ENCODE measurements around the gene SELENOK.

Gene SELENOK

GRCh38 chr3:53883008-53883407 is 8.7 kb downstream of the SELENOK start:
- ATAC-seq, result no peak

DNA sequence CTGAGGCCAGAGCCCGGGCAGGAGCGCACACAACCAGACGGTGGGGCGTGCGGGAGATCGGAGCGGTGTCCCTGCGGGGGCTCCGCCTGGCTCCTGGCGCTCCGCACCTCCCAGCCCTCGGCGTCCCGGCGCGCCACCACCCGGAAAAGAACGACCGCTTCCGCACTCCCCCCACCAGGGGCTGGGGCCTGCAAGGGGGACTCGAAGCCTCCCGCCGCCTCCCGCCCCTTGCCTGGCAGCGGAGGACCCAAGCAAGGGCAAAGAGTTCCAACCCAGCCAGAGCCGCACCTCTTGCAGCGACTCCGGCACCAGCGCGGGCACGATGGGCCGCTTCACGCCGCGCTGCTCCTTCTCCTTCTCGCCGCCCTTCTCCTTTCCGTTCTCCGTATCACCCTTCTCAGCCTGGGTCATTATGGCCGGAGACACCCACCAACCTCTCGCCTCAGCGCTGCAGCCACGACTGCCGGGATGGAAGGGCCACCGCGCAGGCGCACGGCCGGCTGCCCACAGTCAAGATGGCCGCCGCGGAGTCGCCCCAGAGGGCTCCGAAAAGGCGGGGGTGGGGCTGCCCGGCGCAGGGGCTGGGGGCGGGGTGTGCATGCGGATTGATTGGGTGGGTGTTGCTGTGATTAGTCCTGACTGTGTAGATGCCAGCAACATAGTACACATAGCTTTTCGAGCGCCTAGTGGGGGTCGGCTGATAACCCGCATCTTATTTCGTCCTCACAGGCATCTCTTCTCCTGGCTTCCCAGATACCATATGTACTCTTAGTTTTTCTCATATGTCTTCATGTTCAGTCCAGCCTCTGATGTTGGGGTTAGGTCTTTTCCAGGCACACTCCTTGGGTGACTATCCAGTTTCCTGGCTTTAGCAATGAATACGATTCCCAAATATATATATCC is 9.7 kb downstream of the SELENOK start, which contains the start of gene ACTR8:
ACTR8 (minus strand) TSS at position 462 of the 903 bp plus-strand sequence; CDS start at position 411, 51 bp downstream.
- peak; percentile 90 to 93 for ATAC-seq

- no peak for ATAC-seq
Observed at GRCh38 chr3:53880396-53881345, 11.0 kb downstream of the SELENOK start.

GRCh38 chr3:53865732-53866499 is 25.7 kb downstream of the SELENOK start:
- ATAC-seq, result no peak

- ATAC-seq, result no peak
Observed at GRCh38 chr3:53863145-53863544, 28.5 kb downstream of the SELENOK start.

DNA sequence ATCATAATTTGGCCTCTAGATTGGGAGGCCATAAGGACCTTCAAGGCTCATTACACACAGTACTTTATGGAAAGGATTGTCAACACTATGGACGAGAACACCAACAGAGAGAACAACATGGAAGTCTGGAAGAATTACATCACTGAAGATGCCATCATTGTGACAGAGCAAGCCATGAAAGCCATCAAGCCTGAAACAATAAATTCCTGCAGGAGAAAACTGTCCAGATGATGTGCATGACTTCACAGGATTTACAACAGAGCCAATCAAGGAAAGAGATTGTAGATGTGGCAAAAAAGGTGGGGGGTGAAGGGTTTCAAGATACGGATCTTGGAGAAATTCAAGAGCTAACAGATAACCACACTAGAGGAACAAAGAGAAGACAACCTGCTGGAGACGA is 29.4 kb downstream of the SELENOK start:
- ATAC-seq, result no peak

DNA sequence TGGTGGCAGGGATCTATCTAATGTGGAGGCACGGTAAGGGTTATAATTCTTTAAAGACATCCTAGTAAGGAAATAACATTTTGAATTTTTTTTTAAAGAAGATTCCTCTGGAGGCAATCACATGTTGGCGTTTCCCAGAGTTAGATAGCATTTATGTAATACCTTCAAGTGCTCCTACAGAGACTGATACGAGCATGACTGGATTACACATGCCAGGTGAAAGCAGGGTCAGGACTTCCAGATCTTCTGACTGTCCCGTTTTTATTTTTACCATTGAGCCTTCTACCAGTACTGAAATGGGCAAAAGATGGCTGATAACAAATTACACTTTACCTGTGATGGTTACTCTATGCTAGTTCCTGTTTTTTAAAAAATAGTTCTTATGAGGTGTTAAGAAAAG is 31.5 kb downstream of the SELENOK start:
- no peak for ATAC-seq

DNA sequence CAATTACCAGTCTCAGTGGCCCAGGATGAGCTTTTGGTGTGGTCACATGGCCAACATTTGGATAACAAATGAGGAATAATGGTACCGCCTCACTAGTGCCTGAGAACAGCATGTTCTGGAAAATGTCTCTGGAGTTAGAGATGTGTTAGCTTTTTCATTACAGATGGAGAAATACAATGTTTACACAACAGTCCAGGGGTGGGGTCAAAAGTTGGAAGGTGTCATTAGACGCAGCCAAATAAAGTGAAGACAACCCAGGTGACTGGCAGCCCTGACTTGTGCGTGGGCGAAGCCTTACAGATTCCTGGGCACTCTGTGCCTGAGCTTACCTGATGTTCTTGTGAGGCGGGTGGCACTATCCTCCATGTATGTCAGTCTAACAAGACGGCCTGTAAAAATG is 32.5 kb downstream of the SELENOK start:
- ATAC-seq, result no peak

DNA sequence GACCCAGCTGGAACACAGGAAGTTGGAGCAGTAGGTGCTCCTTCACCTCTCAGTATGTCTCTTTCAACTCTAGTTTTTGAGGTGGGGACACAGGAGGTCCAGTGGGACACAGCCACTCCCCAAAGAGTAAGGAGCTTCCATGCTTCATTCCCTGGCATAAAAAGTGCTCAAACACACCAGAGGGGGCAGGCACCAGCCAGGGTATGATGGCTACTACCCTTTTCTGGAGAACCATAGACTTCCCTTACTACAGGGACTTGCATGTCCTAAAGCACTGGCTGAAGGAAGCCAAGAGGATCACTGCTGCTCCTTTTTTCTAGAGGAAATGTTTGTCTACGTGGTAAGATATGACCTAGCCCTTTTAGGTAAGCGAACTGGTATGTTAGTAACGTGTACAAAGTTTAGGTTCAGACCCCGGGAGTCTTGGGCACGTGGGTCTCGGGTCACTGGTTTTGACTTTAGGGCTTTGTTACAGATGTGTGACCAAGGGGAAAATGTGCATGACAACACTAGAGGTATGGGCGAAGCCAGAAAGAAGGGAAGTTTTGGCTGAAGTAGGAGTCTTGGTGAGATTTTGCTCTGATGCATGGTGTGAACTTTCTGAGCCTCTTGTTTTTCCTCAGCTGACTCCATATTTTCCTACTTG is 33.4 kb downstream of the SELENOK start:
- ATAC-seq, result no peak

- no peak for ATAC-seq
Observed at GRCh38 chr3:53856964-53857363, 34.7 kb downstream of the SELENOK start.

DNA sequence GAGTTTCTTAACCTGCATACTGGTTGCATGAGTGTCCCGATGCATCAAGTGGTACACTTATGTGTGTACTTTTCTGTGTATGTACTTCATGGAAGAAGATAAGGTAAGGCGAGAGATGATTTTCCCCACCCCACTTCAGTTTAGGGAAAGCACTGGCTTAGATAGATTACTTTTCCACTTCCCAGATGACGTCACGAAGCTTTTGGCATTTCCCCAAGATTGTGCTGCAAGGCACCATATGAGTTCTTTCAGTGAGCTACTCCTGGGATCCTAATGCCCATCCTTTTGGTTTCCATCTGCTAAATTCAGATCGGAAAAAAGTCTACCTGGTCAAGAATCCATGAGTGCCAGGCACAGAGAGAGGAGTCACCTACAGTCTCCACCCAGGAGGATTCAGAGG is 40.8 kb downstream of the SELENOK start:
- ATAC-seq, result no peak

DNA sequence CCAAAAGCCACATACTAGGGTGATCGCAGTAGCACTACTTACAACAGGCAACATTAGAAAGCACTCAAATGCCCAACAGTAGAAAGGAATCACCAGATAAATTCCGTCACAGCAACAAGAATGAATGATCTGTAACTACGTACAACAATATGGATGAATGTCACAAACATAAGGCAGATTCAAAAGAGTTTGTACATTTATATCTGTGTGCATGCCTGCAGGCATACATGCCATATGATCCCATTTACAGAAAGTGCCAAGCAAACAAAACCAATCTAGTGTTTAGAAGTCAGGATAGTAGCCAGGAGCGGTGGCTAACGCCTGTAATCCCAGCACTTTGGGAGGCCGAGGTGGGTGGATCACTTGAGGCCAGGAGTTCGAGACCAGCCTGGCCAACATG is 41.7 kb downstream of the SELENOK start:
- ATAC-seq, result no peak

DNA sequence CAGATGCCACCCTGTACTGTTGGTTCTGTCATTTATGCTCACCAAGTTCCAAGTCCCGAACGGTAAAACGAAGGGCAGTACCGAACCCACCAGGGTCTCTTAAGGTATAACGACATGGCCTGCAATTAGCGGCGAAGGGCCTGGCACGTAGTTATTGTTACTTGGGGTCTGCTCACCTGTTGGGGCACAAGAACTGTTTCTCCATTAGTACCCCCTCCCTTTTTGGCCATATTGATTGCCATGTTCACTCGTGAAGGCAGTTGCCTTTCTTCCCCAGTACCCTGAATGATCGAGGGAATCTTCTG is 44.9 kb downstream of the SELENOK start:
- ATAC-seq, result no peak

DNA sequence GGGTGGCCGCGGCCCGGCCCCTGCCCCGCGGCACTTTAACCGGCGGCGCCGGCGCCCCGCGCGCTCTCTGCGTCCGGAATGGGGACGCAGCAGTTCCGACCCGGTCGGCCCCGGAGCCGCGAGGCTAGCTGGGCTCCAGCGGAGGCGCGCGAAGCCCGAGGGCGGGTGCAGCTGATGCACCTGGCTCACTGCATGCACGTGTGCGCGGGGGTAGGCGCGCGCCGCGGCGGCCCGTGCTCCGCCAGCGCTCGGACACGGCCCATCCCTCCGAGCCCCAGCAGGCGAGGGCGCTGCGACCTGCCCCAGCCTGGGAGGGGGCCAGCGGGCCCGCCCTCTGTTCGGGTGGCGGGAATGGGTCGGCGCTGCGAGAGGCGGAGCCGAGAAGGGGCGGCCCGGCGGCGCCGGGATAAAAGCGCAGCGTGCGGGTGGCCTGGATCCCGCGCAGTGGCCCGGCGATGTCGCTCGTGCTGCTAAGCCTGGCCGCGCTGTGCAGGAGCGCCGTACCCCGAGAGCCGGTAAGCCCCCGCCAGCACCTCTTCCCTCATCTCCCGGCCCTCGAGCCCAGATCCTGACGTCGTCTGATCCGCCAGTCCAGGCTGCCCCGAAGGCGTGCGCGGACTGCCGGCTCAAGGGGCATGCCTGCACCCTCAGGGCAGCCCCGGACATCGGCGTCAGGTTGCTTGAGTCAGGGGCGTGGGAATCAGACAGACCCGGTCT is 45.4 kb downstream of the SELENOK start, which contains the start of the genes CHDH and IL17RB:
CHDH (minus strand) TSS at position 286 of the 717 bp plus-strand sequence. CDS start 22,411 bp downstream, outside the sequence.
IL17RB (plus strand) TSS at position 435 of the 717 bp plus-strand sequence; CDS start at position 456, 21 bp downstream.
- peak; percentile 25 to 31 for ATAC-seq

GRCh38 chr3:53845881-53846133 is 45.9 kb downstream of the SELENOK start:
- ATAC-seq, result no peak

GRCh38 chr3:53845103-53845880 is 46.4 kb downstream of the SELENOK start:
- no peak for ATAC-seq

GRCh38 chr3:53844262-53845102 is 47.2 kb downstream of the SELENOK start:
- ATAC-seq, result peak in 1 of 2 donors; percentile 37

DNA sequence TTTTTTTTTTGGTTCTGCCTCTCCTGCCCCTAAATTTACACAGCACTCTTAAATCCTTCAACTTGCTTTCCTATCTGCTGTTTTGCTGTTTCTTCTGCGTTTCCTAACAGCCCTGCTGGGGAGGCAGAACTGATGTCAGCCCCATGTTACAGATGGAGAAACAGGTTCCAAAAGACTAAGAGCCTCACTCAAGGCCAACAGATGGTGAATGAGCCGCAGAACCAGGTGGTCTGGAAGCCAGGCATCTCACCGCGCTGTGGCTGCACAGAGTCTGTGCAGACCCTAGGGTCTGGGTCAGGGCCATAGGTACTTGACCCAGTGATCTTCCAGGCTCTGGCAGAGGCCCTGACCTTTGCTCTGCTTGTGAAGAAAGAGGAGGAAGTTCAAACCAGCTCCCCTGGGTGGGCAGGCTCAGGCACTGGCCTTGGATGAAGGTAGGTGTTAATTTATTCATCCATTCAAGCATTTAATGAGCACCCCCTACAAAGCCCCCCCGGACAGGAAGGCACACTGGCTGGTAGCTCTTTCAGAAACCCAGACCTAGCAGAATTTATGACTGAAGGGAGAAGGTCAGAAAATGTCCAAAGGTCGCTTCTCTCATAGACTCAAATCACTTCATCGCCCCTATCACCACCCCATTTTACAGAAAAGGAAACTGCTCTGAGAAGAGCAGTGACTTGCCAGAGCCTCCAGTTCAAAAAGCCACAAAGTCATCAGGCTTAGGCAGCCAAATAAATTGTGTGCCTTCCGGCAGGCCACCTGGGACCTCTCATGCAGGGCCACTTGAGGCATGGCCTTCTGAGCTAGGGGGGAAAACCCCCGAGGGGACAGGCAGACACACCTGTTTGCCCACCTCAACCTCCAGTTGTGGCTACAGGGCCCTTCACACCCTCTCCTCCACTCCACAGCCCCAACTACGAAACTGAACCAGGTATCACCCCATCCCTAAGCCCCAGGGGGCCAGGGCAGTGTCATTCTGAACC is 48.2 kb downstream of the SELENOK start:
- peak in 1 of 2 donors; percentile 7 for ATAC-seq

All from activated CD4-positive, CD25-positive, alpha-beta regulatory T cell treated with anti-CD3 and anti-CD28 coated beads, Interleukin-2, amount 50 U/mL, for 24 hours (primary cell).